Activated CD4-positive, alpha-beta memory T cell treated with anti-CD3 and anti-CD28 coated beads for 36 hours (primary cell): ENCODE measurements around the gene TSKS. TPM values are rescaled to one million over a fixed set of nuclear protein-coding genes. Genes with fewer than 3 reads are reported as not detected.

Experiments used
- CTCF ChIA-PET: fragments of 350-600 bp; sonication (Branson Sonifier 250); formaldehyde crosslinking; loops from one replicate; lab custom pipeline; 2021; ENCODE audit warnings: antibody characterized with exemption, inconsistent platforms; lab: Charles Lee
- POLR2A ChIA-PET: fragments of 350-600 bp; sonication (Branson Sonifier 250); formaldehyde crosslinking; loops from one replicate; lab custom pipeline; 2021; ENCODE audit warnings: antibody characterized with exemption; lab: Charles Lee
- DNase-seq: peaks from one replicate; pipeline ENCODE4 v3.0.0-alpha.2; 2020
- H3K27ac Mint-ChIP-seq: one replicate; pipeline ENCODE4 v1.8.0; 2021; ENCODE audit warnings: mixed read lengths
- H3K27me3 Mint-ChIP-seq: one replicate; pipeline ENCODE4 v1.8.0; 2021; ENCODE audit warnings: mixed read lengths
- H3K36me3 Mint-ChIP-seq: one replicate; pipeline ENCODE4 v1.8.0; 2021; ENCODE audit warnings: mixed read lengths
- H3K4me1 Mint-ChIP-seq: one replicate; pipeline ENCODE4 v1.8.0; 2021; ENCODE audit warnings: low read depth, mixed read lengths
- H3K4me3 Mint-ChIP-seq: one replicate; pipeline ENCODE4 v1.8.0; 2021; ENCODE audit warnings: mild to moderate bottlenecking, mixed read lengths
- H3K9me3 Mint-ChIP-seq: one replicate; pipeline ENCODE4 v1.8.0; 2021; ENCODE audit warnings: mixed read lengths
- intact Hi-C: fragments of 100-400 bp; cut with micrococcal nuclease; formaldehyde crosslinking; loops from one replicate; pipeline ENCODE4 v1.15.1; 2023
- total RNA-seq, 2 experiments: library from RNA; stranded (reverse); gene quantifications; one replicate each; pipeline ENCODE4 v1.2.3, GENCODE V29; 2021

The TSKS gene, protein sequence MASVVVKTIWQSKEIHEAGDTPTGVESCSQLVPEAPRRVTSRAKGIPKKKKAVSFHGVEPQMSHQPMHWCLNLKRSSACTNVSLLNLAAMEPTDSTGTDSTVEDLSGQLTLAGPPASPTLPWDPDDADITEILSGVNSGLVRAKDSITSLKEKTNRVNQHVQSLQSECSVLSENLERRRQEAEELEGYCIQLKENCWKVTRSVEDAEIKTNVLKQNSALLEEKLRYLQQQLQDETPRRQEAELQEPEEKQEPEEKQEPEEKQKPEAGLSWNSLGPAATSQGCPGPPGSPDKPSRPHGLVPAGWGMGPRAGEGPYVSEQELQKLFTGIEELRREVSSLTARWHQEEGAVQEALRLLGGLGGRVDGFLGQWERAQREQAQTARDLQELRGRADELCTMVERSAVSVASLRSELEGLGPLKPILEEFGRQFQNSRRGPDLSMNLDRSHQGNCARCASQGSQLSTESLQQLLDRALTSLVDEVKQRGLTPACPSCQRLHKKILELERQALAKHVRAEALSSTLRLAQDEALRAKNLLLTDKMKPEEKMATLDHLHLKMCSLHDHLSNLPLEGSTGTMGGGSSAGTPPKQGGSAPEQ
- under 1 TPM; 0.40 to 0.63 TPM for total RNA-seq

DNA sequence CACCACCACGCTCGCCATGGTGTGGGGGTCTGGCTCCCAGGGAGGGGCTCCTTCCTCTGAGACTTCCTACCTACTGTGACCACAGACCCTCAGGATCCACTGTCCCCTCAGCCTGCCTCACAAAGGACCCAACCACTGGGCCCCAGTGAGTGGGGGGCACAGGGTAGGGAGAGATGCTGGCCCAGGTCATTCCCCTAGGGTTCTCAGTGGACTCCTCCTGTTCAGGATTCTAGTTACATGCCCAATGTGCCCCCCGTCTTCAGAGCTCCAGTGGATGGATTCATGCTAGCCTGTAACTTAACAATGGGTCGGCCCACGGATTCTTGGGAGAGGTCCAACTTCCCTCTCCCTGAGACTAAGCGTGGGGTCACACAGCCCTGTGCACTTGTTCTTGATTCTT lies at the start of gene TSKS:
TSS of gene TSKS (minus strand) at position 77 of the 400 bp plus-strand sequence. CDS start at position 18, 59 bp downstream.
- intact Hi-C loops, result no loop called here
- Mint-ChIP-seq H3K4me3 (no peak within 1 kb of the TSS), H3K27ac (no peak within 1 kb of the TSS), H3K27me3 (no peaks in the 10 kb centered on the region), H3K9me3 (no peaks in the 10 kb centered on the region), H3K36me3 (peaks cover 3% of the 10 kb centered on the region), H3K4me1 (peaks cover 24% of the 10 kb centered on the region)
- ChIA-PET CTCF (no interaction called here), POLR2A (no interaction called here)
- no peak for DNase-seq

DNA sequence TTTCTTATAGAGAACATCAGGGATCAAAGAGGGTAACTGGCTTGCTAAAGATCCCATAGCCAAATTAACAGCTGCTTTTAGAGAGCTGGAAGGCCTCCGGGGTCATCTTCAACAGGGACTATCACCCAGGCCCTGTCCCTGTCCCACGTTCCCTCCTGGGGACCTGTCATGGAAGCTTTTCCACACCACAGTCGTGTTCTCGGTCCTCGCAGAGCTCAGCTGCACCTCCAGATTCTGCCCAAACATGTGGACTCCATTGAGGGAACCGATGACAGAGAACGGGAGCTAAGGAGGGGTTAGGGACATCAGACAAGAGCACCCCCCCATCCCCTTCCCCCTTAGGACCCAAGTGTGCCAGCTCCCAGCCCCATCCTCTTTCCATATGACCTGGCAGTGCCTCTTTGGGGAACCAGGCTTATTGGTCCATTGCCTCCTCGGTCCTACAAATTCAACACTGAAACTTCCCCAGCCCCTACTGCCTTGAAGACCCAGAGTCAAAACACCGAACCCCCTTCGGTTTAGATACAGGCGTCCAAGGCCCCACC lies 49.4 kb upstream of the TSKS start:
- intact Hi-C loops, result loop anchor here (5.0 kb wide), 3 partner anchors 115 to 315 kb away; partner anchors contain the start of genes ATF5, NUP62, PRR12 and RPS11
- no peak for DNase-seq
- Mint-ChIP-seq H3K4me3 (peak overlapping the region; percentile 86), H3K27me3 (no peaks in the 10 kb centered on the region), H3K36me3 (peaks cover 3% of the 10 kb centered on the region), H3K4me1 (peaks cover 35% of the 10 kb centered on the region), H3K27ac (peak overlapping the region; percentile 96), H3K9me3 (no peaks in the 10 kb centered on the region)
- ChIA-PET POLR2A (interaction anchor here (0.8 to 1.9 kb wide), 4 partner anchors 38 to 172 kb away, joined by 3 to 9 read pairs (median 6); partner anchors contain the start of genes AP2A1, PTOV1 and RRAS), CTCF (interaction anchor here (1.0 to 1.1 kb wide), 2 partner anchors 96 to 169 kb away, joined by 3 to 4 read pairs; no protein-coding TSS in a partner anchor)

DNA sequence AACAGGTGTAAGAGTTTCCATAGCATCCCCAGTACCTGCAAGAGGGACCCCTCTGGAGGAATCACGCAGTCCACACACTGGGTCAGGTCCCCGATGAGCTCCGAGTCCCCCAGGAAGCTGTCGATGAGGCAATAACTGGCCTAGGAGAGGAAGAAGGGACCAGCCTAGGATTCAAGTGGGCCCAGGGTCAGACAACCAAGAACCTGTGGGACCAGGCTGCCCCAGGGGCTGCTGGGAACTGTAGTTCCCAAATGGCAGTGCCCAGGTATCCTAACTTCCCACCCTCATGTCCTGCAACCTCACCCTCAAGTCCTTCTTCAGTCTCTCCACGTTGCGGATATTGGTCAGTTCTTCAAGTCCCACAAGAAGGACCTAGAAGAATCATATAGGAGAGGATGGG lies 48.2 kb upstream of the TSKS start:
- CTCF ChIA-PET, result no interaction called here
- H3K9me3 Mint-ChIP-seq, result no peaks in the 10 kb centered on the region
- no peaks in the 10 kb centered on the region for H3K27me3 Mint-ChIP-seq
- no peak overlapping the region for H3K4me3 Mint-ChIP-seq
- no peak overlapping the region for H3K27ac Mint-ChIP-seq
- intact Hi-C loops, result loop anchor here (5.0 kb wide), 3 partner anchors 116 to 314 kb away; partner anchors contain the start of genes ATF5, NUP62, PRR12 and RPS11
- POLR2A ChIA-PET, result no interaction called here
- H3K36me3 Mint-ChIP-seq, result peaks cover 3% of the 10 kb centered on the region
- peaks cover 35% of the 10 kb centered on the region for H3K4me1 Mint-ChIP-seq
- DNase-seq, result no peak

DNA sequence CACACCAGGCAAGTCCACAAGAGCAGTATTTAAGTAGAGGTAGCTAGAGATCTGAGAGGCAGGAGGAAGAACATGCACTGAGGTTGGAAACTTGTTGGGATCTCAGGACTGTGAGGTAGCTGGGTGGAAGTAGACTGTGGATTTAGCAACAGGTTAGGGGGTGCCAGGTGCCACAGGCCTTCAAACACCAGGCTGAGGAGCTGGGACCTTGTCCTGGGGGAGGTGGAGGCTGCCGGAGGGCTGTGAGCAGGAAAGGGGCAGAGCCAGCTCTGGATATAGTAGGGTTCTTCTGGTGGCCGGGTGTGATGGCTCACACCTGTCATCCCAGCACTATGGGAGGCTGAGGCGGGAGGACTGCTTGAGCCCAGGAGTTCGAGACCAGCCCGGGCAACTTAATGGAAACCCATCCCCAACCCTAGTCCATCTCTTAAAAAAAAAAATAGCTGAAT lies 46.9 kb upstream of the TSKS start:
- CTCF ChIA-PET, result interaction anchor here (0.9 to 1.1 kb wide), 2 partner anchors 53 to 93 kb away, joined by 3 to 4 read pairs; no protein-coding TSS in a partner anchor
- H3K4me1 Mint-ChIP-seq, result peaks cover 35% of the 10 kb centered on the region

DNA sequence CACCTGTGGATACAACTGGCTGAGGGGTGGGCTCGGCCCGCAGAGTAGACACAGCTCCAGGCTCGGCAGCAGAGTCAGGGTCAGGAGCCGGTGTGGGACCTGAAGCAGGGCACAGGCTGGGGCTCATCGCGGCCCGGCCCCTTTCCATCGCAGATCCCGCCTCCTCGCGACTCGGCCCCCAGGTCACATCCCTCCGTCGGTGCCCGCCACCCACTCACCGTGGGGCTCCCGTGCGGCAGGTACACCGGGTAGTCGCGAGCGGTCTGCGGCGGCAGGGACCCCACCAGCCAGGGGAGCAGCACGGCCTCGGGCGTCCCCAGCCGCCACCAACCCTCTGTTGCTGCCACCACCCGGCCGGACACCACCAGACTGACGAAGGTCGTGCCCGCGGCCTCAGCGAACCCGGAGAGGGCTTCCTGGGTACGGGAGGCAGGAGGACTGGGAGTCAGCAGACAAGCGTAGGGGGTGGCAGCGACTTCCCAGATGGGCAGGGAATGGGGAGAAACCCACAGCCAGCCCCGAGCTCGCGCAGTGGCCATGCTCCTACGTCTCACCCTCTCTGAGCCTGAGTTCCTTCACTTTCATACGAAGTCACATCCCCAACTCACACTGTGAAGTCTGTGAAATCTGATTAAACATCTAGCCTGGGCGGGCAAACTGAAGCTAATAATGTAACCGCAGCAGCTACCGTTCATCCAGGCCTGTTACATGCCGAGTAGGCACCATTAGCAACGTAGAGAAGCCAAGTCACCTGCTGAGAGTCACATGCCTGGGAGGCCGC lies 46.2 kb upstream of the TSKS start:
- H3K4me1 Mint-ChIP-seq, result peaks cover 35% of the 10 kb centered on the region
- peaks cover 7% of the 10 kb centered on the region for H3K36me3 Mint-ChIP-seq
- ChIA-PET CTCF (interaction anchor here (0.9 to 1.1 kb wide), 2 partner anchors 54 to 92 kb away, joined by 3 to 4 read pairs; no protein-coding TSS in a partner anchor), POLR2A (no interaction called here)
- peak overlapping the region; percentile 72 for H3K27ac Mint-ChIP-seq
- H3K27me3 Mint-ChIP-seq, result no peaks in the 10 kb centered on the region
- H3K4me3 Mint-ChIP-seq, result peak overlapping the region; percentile 81
- peak; percentile 66 for DNase-seq
- intact Hi-C loops, result loop anchor here (2.0 kb wide), 1 partner anchor 133 kb away; the partner anchor contains the start of gene PRMT1
- H3K9me3 Mint-ChIP-seq, result no peaks in the 10 kb centered on the region

More for the DNA sequence above, 46.9 kb upstream of the TSKS start:
- POLR2A ChIA-PET, result no interaction called here
- DNase-seq, result no peak
- peak overlapping the region; percentile 81 for H3K4me3 Mint-ChIP-seq
- H3K9me3 Mint-ChIP-seq, result no peaks in the 10 kb centered on the region
- no peaks in the 10 kb centered on the region for H3K27me3 Mint-ChIP-seq
- H3K27ac Mint-ChIP-seq, result peak overlapping the region; percentile 52
- H3K36me3 Mint-ChIP-seq, result peaks cover 7% of the 10 kb centered on the region
- intact Hi-C loops, result loop anchor here (2.0 to 5.0 kb wide), 4 partner anchors 117 to 313 kb away; partner anchors contain the start of genes ATF5, NUP62, PRMT1 and PRR12

DNA sequence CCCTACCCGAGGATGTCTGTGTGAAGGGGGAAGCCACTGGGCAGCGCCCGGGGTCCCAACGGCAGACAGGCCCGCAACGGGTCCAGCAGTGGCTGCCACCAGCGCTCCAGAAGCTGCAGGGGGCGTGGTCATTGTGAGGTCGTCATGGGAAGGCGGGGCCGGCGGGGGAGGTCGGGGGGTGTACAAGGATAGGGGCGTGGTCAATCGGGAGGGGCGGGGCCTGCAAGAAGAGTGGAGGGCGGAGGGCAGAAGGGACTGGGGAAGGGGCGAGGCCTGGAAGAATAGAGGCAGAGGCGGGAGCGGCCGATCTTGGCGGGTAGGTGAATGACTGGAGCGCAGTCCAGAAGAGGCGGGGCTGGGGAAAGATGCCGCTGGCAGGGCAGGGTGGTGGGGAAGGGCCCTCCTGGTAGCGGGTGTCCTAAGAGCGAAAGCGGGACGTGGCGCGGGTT lies 45.6 kb upstream of the TSKS start:
- H3K4me1 Mint-ChIP-seq, result peaks cover 32% of the 10 kb centered on the region
- peak overlapping the region; percentile 72 for H3K27ac Mint-ChIP-seq
- ChIA-PET POLR2A (no interaction called here), CTCF (no interaction called here)
- peak overlapping the region; percentile 81 for H3K4me3 Mint-ChIP-seq
- intact Hi-C loops, result loop anchor here (2.0 kb wide), 1 partner anchor 132 kb away; the partner anchor contains the start of gene PRMT1
- no peaks in the 10 kb centered on the region for H3K27me3 Mint-ChIP-seq
- H3K9me3 Mint-ChIP-seq, result no peaks in the 10 kb centered on the region
- DNase-seq, result peak; percentile 94
- H3K36me3 Mint-ChIP-seq, result peaks cover 7% of the 10 kb centered on the region

DNA sequence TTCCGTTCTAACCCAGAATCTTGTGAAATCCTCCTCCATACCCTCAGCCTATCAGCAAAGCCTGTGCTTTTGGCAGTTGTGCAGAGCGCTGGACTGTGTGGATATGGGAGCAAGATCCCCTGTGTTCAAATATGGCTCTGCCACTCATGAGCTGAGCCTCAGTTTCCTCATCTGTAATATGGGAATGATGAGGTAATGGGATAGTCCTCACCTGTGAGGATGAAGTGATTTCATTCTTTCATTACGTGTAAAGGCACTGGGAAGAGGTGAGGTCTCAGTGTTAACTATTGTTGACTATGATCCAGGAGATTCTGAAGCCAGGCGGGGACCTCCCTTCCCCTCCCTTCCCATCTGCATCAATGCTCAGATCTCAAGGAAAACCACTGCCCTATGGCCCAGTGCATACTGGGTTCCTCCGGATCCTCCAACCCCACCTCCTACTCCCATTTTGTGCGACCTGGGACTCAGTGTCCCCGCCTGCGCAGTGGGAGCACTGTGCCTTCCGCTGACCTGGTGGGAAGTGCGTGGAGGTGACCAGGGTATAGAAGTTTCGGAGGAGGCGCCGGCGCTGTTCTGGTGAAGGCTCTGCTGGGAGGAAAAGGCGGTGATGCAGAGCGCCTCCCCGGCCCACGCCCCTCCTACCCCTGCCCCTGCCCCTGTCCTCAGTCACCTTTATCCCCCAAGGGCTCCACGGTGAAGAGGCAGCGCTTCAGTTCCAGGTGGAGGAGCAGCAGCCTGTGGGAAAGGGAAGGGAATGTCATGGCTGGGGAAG lies 45.0 kb upstream of the TSKS start:
- H3K4me3 Mint-ChIP-seq, result peak overlapping the region; percentile 12
- intact Hi-C loops, result loop anchor here (2.0 kb wide), 1 partner anchor 131 kb away; the partner anchor contains the start of gene PRMT1
- H3K27ac Mint-ChIP-seq, result no peak overlapping the region
- H3K27me3 Mint-ChIP-seq, result no peaks in the 10 kb centered on the region
- peaks cover 13% of the 10 kb centered on the region for H3K36me3 Mint-ChIP-seq
- ChIA-PET POLR2A (no interaction called here), CTCF (no interaction called here)
- no peak for DNase-seq
- H3K9me3 Mint-ChIP-seq, result no peaks in the 10 kb centered on the region
- peaks cover 29% of the 10 kb centered on the region for H3K4me1 Mint-ChIP-seq

DNA sequence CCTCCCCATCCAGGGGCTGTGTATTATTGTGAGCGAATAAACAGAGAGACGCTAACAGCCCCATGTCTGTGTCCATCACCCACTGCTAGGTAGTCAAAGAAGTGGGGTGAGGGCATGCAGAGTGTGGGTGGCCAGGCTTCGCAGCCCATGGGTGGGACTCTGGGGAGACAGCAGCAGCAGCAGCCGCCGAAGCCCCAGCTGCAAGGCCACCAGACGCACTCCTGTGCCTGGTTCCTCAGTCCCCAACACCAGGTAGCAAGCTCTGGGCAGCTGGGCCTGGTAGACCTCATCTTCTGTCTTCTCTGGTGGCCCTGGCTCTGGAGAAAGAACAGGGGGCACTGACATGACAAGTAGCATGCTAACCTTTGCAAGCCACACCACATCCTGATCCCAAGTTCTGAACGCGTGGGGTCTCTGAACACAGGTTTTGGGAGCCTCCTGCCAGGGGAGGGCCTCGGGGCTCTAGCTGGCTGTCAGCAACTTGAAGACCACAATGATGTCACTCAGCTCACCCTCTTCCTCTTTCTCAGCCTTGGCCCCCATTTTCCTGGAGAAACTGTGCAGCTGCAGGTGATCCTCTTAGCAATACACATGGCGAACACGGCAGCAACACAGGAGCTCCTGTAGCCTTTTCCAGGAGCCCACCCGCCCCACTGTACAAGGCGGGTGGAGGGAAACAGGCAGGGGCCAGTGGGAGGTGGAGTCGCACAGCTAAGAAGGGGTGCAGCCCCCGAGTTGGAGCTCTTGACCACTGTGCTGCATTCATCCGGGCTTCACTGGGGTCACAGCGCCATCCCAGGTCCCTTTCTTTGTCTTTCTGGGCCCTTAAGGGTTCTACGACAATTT lies 44.2 kb upstream of the TSKS start:
- peaks cover 17% of the 10 kb centered on the region for H3K36me3 Mint-ChIP-seq
- CTCF ChIA-PET, result no interaction called here
- DNase-seq, result no peak
- H3K27me3 Mint-ChIP-seq, result no peaks in the 10 kb centered on the region
- no peak overlapping the region for H3K4me3 Mint-ChIP-seq
- peak overlapping the region; percentile 42 for H3K27ac Mint-ChIP-seq
- peaks cover 22% of the 10 kb centered on the region for H3K4me1 Mint-ChIP-seq
- intact Hi-C loops, result no loop called here
- POLR2A ChIA-PET, result interaction anchor here (0.6 kb wide), 1 partner anchor 25 kb away, joined by 3 read pairs; no protein-coding TSS in a partner anchor
- no peaks in the 10 kb centered on the region for H3K9me3 Mint-ChIP-seq

DNA sequence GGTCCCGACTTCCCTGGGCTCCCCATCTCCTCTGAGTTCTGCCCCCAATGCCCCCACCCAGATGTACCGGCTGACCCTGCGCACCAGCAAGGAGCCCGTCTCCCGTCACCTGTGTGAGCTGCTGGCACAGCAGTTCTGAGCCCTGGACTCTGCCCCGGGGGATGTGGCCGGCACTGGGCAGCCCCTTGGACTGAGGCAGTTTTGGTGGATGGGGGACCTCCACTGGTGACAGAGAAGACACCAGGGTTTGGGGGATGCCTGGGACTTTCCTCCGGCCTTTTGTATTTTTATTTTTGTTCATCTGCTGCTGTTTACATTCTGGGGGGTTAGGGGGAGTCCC lies 43.5 kb upstream of the TSKS start:
- peaks cover 17% of the 10 kb centered on the region for H3K36me3 Mint-ChIP-seq
- intact Hi-C loops, result no loop called here
- no peaks in the 10 kb centered on the region for H3K9me3 Mint-ChIP-seq
- H3K4me3 Mint-ChIP-seq, result no peak overlapping the region
- peaks cover 18% of the 10 kb centered on the region for H3K4me1 Mint-ChIP-seq
- CTCF ChIA-PET, result no interaction called here
- DNase-seq, result no peak
- POLR2A ChIA-PET, result interaction anchor here (0.6 kb wide), 1 partner anchor 26 kb away, joined by 3 read pairs; no protein-coding TSS in a partner anchor
- H3K27me3 Mint-ChIP-seq, result no peaks in the 10 kb centered on the region
- H3K27ac Mint-ChIP-seq, result no peak overlapping the region
